Hematopoietic multipotent progenitor cell treated with erythropoietin and hydrocortisone succinate and interleukin-3 and kit ligand, for 4 days (in vitro differentiated cells): ENCODE results near the gene METTL16.

ENCODE experiments used
- DNase-seq: peaks from one replicate; pipeline ENCODE4 v3.0.0-alpha.2; 2015

METTL16 gene

GRCh38 chr17:2393954-2394749 lies 117.5 kb downstream of the METTL16 start:
- DNase-seq = no peak

DNA sequence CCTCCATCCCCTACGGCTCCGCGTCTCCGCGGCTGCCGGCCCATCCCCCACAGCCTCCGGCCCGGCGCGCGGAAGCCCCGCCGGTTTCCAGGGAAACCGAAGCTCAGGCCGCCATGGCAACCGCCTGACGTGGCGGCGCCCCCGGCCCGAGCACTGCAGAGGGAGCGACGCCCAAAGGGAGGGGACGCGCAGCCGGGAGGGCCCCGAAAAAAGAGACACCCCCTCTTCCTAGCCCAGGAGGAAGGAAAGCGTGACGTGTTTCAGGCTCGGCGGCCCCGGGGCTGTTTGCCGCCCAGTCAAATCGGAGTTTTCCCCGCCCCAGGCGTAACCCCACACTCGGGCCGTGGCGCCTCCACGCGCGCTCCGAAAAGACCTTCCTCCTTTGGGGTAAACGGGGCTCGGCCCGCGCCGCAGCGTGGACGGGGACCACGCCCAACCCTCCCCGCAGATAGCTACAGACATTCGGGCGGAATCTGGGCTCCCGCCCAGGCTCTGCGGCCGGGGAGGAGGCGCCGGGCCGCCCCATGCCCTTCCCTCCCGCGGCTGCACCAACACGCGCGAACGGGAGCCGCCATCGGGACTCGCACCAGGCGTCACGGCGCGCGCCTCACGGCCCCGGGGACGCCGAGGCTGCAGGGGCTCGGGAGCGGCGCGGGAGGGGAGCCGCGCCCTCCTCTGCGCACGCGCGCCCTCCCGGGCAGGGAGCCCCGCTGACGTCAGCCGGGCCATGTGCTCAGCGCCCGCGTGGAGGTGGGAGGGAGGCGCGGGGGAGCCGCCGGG lies 118.3 kb downstream of the METTL16 start:
- DNase-seq = peak; percentile 95

GRCh38 chr17:2392252-2393173 lies 119.2 kb downstream of the METTL16 start:
- peak; percentile 98 for DNase-seq

GRCh38 chr17:2391597-2392251 lies 120.0 kb downstream of the METTL16 start:
- DNase-seq = no peak

- no peak for DNase-seq
These were observed 121.4 kb downstream of the METTL16 start for GRCh38 chr17:2390199-2390836.

DNA sequence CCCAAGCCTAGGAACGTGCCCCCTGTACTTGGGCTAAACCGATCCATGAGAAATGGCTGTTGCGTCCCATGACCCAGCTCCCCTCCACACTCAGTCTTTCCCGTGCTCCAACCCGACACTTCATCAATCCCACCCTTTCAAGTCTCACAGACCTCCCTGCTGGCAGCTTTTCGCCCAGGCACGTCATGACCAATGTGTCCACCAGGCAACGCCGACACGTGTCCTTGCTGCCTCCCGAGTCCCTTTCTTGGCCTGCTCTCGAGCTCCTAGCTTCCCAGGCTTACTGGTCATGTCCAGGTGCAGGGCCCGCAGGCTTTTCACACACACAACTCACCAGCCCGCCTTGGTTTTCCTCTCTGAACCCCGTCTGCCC lies 123.0 kb downstream of the METTL16 start:
- DNase-seq = peak; percentile 38

- DNase-seq = no peak
These were observed 123.5 kb downstream of the METTL16 start for GRCh38 chr17:2388020-2388682.

DNA sequence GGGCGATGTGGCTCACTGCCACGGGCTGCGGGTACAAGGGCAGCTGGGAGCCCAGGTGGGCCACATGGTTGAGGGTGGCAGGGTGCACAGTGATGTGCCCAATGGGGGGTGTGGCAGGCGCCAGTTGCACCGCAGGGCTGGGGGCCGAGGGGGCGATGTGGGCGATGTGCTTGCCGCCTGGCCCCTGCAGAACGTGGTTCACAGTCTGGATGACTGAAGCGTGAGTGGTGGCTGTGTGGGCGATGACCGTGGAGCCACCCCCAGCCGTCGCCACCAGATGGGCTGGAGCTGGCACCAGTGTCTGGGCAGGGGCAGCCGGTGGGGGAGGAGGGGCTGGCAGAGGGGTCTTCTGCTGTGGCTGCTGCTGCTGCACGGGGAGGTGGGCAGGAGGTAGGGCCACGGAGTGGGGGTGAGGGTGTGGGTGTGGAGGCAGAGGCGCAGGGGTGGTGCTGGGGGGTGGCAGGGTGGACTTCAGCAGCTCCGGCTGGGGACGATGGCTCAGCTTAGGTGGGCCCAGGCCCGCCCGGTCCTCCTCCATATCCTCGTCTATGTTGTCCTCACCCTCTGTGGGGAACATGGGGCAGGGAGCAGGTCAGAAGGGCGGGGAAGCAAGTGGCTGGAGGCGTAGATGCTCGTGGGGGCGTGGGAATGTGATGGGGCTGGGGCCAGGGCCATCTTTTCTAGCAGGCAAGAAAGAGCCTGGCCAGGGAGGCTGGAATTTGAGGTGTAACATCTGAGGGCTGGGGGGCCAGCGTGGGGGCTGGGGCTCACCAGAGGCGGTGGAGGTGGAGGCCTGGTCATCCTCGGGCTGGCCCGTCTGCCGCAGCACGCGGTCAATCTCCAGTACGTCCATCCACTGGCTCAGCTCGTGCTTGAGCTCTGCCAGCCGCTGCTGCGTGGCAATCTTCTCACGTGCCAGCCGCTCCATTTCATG lies 124.3 kb downstream of the METTL16 start:
- no peak for DNase-seq

- DNase-seq = no peak
These were observed 125.1 kb downstream of the METTL16 start for GRCh38 chr17:2386400-2387085.

DNA sequence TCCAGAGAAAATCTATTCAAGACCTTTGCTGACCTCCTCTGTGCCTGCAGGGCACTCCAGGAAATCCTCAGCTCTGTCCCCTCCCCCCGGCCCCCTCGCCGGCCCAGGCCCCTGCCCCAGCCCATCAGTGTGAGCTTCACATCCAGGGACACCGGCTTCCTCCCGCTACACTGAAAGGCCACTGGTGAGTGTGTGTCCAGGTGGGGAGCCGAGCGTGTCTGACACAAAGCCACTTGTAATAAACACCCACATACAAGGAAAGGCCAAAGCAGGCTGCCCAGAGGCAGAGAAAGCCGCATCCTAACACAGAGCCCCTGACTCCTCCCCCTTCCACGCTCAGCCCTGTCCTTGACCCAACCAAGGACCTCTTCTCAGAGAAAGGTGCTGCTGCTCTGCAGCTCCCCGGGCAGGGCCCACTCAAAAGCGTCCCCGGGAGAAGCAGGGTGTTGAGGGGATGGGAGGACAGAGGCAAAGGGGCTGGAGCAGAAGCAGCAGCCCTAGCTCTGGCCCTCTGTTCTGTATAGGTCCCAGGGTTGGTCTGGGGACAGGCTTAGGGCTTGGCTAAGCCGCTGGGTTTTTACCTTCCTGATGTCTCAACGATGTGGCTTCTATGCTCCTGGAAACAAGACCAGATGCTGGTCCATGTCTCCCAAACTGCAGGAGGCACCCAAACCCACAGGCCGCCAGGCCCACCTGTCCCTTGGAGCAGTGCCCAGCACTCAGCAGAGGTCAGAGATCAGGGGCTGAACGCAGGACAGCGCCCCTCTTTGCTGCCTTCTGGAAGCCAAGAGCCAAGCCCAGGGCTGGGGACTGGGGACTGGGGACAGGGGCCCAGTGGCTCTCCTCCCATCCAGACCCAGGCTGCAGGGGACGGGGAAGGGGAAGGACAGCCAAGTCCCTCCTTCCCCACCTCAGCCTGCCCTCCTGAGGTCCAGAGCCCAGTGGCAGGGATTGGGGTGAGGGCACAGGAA lies 126.2 kb downstream of the METTL16 start:
- no peak for DNase-seq

DNA sequence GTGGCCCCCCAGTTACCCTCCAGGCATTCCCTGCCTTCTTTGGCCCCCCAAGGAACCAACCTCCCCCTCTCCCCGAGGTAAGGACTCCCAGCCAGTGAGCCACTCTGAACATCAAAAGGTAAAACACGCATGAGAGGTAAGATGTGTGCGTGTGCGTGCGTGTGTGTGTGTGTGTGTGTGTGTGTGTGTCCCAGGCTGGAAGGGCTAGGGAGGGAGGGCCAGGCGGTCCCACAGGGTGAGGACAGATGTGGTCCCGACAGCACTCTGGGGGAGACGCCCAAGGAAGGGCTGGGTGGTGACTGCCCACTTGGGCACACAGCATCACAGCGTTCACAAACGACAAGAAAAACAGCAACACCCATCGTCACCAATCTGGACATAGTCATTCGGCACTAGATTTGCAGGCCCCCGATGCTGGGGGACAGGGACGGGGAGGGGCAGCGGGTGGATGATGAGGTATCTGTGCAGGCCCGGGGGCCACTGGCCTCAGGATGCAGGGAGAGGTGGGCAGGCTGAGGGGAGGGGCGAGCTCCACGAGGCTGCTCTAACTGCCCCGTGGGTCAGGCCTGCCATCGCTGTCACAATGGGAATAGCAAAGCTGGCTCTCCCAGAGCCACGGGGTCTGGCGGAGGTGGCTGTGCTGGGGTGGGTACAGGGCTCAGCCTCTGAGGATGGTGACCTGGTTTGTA lies 127.1 kb downstream of the METTL16 start:
- DNase-seq = no peak

GRCh38 chr17:2383628-2384167 lies 128.0 kb downstream of the METTL16 start:
- no peak for DNase-seq

- peak; percentile 68 for DNase-seq
These were observed 130.6 kb downstream of the METTL16 start for GRCh38 chr17:2380950-2381649.

GRCh38 chr17:2380226-2380922 lies 131.3 kb downstream of the METTL16 start:
- peak; percentile 62 for DNase-seq

GRCh38 chr17:2379489-2380225 lies 132.0 kb downstream of the METTL16 start:
- DNase-seq = no peak
